GM12801 (cell line): ENCODE data around the gene ZNF609.

Source experiments
- TF ChIP-seq, protein P1 (sequence below): IDR thresholded peaks from one replicate; pipeline ENCODE4 v1.5.1; 2011; ENCODE audit warnings: control low read depth; ENCODE audit not compliant: insufficient read length; ENCODE audit errors: extremely low read depth

Gene ZNF609

GRCh38 chr15:64656508-64656907 is 196.1 kb downstream of the ZNF609 start:
- TF ChIP-seq, protein P1, sequence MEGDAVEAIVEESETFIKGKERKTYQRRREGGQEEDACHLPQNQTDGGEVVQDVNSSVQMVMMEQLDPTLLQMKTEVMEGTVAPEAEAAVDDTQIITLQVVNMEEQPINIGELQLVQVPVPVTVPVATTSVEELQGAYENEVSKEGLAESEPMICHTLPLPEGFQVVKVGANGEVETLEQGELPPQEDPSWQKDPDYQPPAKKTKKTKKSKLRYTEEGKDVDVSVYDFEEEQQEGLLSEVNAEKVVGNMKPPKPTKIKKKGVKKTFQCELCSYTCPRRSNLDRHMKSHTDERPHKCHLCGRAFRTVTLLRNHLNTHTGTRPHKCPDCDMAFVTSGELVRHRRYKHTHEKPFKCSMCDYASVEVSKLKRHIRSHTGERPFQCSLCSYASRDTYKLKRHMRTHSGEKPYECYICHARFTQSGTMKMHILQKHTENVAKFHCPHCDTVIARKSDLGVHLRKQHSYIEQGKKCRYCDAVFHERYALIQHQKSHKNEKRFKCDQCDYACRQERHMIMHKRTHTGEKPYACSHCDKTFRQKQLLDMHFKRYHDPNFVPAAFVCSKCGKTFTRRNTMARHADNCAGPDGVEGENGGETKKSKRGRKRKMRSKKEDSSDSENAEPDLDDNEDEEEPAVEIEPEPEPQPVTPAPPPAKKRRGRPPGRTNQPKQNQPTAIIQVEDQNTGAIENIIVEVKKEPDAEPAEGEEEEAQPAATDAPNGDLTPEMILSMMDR, result no peak

- TF ChIP-seq, protein P1, result no peak
These were observed 204.8 kb downstream of the ZNF609 start for GRCh38 chr15:64665179-64665578.

GRCh38 chr15:64667736-64668161 is 207.4 kb downstream of the ZNF609 start:
- TF ChIP-seq, protein P1, result no peak

- TF ChIP-seq, protein P1, result no peak
These were observed 213.5 kb downstream of the ZNF609 start for GRCh38 chr15:64673866-64674265.

- TF ChIP-seq, protein P1, result no peak
These were observed 217.9 kb downstream of the ZNF609 start for GRCh38 chr15:64678126-64678819.

DNA sequence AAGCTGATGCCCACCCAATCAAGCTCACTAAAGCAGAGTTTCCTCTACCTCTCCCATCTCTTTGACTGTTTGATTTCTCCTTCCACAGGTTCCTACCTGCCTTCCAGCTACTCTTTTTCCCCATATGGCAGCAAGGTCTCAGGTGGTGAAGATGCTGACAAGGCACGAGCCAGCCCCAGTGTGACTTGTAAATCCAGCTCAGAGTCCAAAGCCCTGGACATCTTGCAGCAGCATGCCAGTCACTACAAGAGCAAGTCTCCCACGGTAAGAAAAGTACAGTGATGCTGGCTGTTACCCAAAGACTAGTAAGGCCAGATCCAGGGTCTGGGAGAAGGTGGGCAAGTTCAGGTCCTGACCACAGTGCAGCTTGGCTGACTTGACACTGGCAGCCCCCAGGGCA is 219.7 kb downstream of the ZNF609 start:
- TF ChIP-seq, protein P1, result no peak

DNA sequence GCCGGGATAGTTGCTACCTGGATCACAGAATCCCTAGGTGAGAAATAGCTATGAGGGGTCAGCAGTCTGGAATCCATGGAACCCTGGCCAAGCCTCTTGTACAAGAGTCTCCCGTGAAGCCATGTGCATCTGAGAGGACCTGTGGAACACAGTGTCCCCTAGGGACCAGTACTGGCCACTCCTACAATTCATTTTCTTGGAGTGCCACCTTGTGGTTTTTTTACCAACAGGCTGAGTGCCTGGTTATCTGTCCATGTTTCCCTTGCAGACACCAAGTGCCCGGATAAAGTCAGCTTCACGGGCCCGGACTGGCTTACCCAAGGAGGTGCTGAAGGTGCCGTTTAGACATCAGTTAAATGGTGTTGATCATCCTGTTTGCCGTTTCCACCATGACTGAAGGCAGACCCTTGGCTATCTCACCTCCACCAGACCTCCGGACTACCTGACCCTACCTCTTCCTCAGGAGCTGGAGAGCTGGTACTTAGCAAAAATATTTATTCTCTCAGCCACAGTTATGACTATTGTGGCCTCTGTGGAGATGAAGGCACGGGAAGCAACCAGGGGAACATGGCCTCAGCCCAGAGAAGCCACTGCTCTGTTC is 221.1 kb downstream of the ZNF609 start:
- TF ChIP-seq, protein P1, result no peak
